Kidney (tissue), 14 donors: ENCODE data around the gene DHRS13. TPM values are rescaled to one million over a fixed set of nuclear protein-coding genes. Genes with fewer than 3 reads are reported as not detected.
A peak's percentile ranks its signal among the peaks of the same experiment; 100 is the strongest.

ENCODE experiments used
- DNase-seq, 5 donors: peaks; one replicate each; pipeline ENCODE4 v3.0.0-alpha.2; 2013 to 2020
- FAIRE-seq: peaks from 2 replicates; lab custom pipeline; 2012; peaks lifted over from hg19 to GRCh38; lab: Jason Lieb, UNC
- H3K27ac ChIP-seq, 2 donors: one replicate each; pipeline ENCODE4 v1.7.0; 2013; ENCODE audit warnings: low read depth in 2 of 2, low read length in 2 of 2, inconsistent platforms in 1 of 2
- H3K27me3 ChIP-seq: one replicate; pipeline ENCODE4 v1.7.1; 2013; ENCODE audit warnings: low read length, inconsistent platforms; ENCODE audit not compliant: control insufficient read depth, insufficient read depth
- H3K36me3 ChIP-seq, 3 donors: one replicate each; pipeline versions ENCODE4 v1.7.0 to v1.7.1; 2013; ENCODE audit warnings: low read length in 3 of 3, control low read depth in 1 of 3, inconsistent platforms in 1 of 3; ENCODE audit not compliant: insufficient read depth in 3 of 3, control insufficient read depth in 2 of 3
- H3K4me1 ChIP-seq, 3 donors: one replicate each; pipeline versions ENCODE4 v1.7.0 to v1.7.1; 2013; ENCODE audit warnings: low read length in 3 of 3, inconsistent platforms in 1 of 3, low read depth in 1 of 3; ENCODE audit not compliant: control insufficient read depth in 2 of 3, insufficient read depth in 2 of 3
- H3K4me3 ChIP-seq, 3 donors: one replicate each; pipeline versions ENCODE4 v1.7.0 to v1.8.1; 2013; ENCODE audit warnings: low read length in 3 of 3, control low read depth in 1 of 3, inconsistent platforms in 1 of 3
- H3K9ac ChIP-seq, 3 donors: one replicate each; pipeline versions ENCODE4 v1.7.0 to v1.7.1; 2013; ENCODE audit warnings: low read length in 3 of 3, control low read depth in 1 of 3, inconsistent platforms in 1 of 3
- H3K9me3 ChIP-seq, 3 donors: one replicate each; pipeline versions ENCODE4 v1.7.0 to v1.7.1; 2013; ENCODE audit warnings: low read length in 3 of 3, control low read depth in 1 of 3, inconsistent platforms in 1 of 3; ENCODE audit not compliant: control insufficient read depth in 2 of 3, insufficient read depth in 1 of 3
- CTCF ChIP-seq: IDR thresholded peaks from 3 replicates; pipeline ENCODE4 v1.5.1; 2012; ENCODE audit warnings: mild to moderate bottlenecking, moderate library complexity, borderline replicate concordance; ENCODE audit not compliant: insufficient read depth; ENCODE audit errors: extremely low read depth
- intact Hi-C: fragments of 100-400 bp; cut with DNase I; formaldehyde crosslinking; loops from one replicate; pipeline ENCODE4 v1.11.1; 2022
- polyA plus RNA-seq: library from polyadenylated mRNA; stranded (reverse); fragments of 350-450 nt; fragmentation: Illumina TruSeq; extraction: RNeasy Lipid Tissue Mini Kit (QIAGEN cat#74804); gene quantifications from one replicate; pipeline ENCODE4 v1.2.3, GENCODE V29; 2014; ENCODE audit warnings: low read depth, low replicate concordance; ENCODE audit not compliant: insufficient read depth
- total RNA-seq: library from RNA; stranded (reverse); fragmentation: NEBNext Ultra II Directional; extraction: Animal tissue kit (Norgen Biotek cat#: 25700); gene quantifications from one replicate; pipeline ENCODE4 v1.2.1, GENCODE V29; 2021
- donor health status: control.
- donor health status: control.
- donor health status: control.
- donor health status: control.
- donor health status: control.
- donor health status: DM: yes; HTN: yes; CAD: no.
- donor health status: Normal renal cell carcinoma (clear cell type).

DHRS13 gene
- total and polyA plus RNA-seq, 2 donors from 2014 or later = 21.6 to 29.5 TPM

- FAIRE-seq = no peak
- TF ChIP-seq CTCF = no peak
- Histone ChIP-seq H3K9ac (no peak overlapping the region), H3K36me3 (peaks cover 0 to 9% (median 2%) of the 10 kb centered on the region in 3 donors), H3K4me1 (peaks cover 0 to 8% (median 4%) of the 10 kb centered on the region in 3 donors), H3K9me3 (no peaks in the 10 kb centered on the region), H3K27ac (no peak overlapping the region), H3K4me3 (no peak overlapping the region), H3K27me3 (no peaks in the 10 kb centered on the region)
- intact Hi-C loops = no loop called here
- no peak for DNase-seq
Observed at GRCh38 chr17:28928061-28928460, 25.2 kb upstream of the DHRS13 start.

GRCh38 chr17:28926786-28927185 lies 23.9 kb upstream of the DHRS13 start:
- H3K4me1 ChIP-seq = peaks cover 0 to 8% (median 4%) of the 10 kb centered on the region in 3 donors
- DNase-seq (no peak), FAIRE-seq (no peak)
- no peak for TF ChIP-seq CTCF
- no peaks in the 10 kb centered on the region for H3K27me3 ChIP-seq
- peak overlapping the region; percentile 29 to 83 for H3K27ac ChIP-seq
- intact Hi-C loops = no loop called here
- no peak overlapping the region for H3K4me3 ChIP-seq
- H3K9ac ChIP-seq = no peak overlapping the region
- H3K9me3 ChIP-seq = no peaks in the 10 kb centered on the region
- H3K36me3 ChIP-seq = peaks cover 2 to 9% (median 8%) of the 10 kb centered on the region in 3 donors

GRCh38 chr17:28926366-28926765 lies 23.5 kb upstream of the DHRS13 start:
- no peak for FAIRE-seq

More at GRCh38 chr17:28926366-28926765, 23.5 kb upstream of the DHRS13 start:
- TF ChIP-seq CTCF = no peak
- peaks cover 2 to 12% (median 12%) of the 10 kb centered on the region in 3 donors for H3K36me3 ChIP-seq
- H3K9me3 ChIP-seq = no peaks in the 10 kb centered on the region
- H3K9ac ChIP-seq = no peak overlapping the region
- intact Hi-C loops = no loop called here
- no peak overlapping the region for H3K4me3 ChIP-seq
- peak overlapping the region; percentile 29 to 83 for H3K27ac ChIP-seq
- no peak for DNase-seq
- no peaks in the 10 kb centered on the region for H3K27me3 ChIP-seq
- peaks cover 0 to 8% (median 4%) of the 10 kb centered on the region in 3 donors for H3K4me1 ChIP-seq
